GM12801 (cell line): ENCODE results near the gene ARHGAP5.

Experiments
- TF ChIP-seq, protein P1 (sequence below): IDR thresholded peaks from one replicate; pipeline ENCODE4 v1.5.1; 2011; ENCODE audit warnings: control low read depth; ENCODE audit not compliant: insufficient read length; ENCODE audit errors: extremely low read depth

The ARHGAP5 gene, protein sequence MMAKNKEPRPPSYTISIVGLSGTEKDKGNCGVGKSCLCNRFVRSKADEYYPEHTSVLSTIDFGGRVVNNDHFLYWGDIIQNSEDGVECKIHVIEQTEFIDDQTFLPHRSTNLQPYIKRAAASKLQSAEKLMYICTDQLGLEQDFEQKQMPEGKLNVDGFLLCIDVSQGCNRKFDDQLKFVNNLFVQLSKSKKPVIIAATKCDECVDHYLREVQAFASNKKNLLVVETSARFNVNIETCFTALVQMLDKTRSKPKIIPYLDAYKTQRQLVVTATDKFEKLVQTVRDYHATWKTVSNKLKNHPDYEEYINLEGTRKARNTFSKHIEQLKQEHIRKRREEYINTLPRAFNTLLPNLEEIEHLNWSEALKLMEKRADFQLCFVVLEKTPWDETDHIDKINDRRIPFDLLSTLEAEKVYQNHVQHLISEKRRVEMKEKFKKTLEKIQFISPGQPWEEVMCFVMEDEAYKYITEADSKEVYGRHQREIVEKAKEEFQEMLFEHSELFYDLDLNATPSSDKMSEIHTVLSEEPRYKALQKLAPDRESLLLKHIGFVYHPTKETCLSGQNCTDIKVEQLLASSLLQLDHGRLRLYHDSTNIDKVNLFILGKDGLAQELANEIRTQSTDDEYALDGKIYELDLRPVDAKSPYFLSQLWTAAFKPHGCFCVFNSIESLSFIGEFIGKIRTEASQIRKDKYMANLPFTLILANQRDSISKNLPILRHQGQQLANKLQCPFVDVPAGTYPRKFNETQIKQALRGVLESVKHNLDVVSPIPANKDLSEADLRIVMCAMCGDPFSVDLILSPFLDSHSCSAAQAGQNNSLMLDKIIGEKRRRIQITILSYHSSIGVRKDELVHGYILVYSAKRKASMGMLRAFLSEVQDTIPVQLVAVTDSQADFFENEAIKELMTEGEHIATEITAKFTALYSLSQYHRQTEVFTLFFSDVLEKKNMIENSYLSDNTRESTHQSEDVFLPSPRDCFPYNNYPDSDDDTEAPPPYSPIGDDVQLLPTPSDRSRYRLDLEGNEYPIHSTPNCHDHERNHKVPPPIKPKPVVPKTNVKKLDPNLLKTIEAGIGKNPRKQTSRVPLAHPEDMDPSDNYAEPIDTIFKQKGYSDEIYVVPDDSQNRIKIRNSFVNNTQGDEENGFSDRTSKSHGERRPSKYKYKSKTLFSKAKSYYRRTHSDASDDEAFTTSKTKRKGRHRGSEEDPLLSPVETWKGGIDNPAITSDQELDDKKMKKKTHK (N-terminal part only)

GRCh38 chr14:32077081-32078022, at the start of gene ARHGAP5:
TSS of gene ARHGAP5 (plus strand) at chr14:32077304. CDS start at chr14:32090670, 13,366 bp downstream.
- TF ChIP-seq, protein P1, sequence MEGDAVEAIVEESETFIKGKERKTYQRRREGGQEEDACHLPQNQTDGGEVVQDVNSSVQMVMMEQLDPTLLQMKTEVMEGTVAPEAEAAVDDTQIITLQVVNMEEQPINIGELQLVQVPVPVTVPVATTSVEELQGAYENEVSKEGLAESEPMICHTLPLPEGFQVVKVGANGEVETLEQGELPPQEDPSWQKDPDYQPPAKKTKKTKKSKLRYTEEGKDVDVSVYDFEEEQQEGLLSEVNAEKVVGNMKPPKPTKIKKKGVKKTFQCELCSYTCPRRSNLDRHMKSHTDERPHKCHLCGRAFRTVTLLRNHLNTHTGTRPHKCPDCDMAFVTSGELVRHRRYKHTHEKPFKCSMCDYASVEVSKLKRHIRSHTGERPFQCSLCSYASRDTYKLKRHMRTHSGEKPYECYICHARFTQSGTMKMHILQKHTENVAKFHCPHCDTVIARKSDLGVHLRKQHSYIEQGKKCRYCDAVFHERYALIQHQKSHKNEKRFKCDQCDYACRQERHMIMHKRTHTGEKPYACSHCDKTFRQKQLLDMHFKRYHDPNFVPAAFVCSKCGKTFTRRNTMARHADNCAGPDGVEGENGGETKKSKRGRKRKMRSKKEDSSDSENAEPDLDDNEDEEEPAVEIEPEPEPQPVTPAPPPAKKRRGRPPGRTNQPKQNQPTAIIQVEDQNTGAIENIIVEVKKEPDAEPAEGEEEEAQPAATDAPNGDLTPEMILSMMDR = no peak

DNA sequence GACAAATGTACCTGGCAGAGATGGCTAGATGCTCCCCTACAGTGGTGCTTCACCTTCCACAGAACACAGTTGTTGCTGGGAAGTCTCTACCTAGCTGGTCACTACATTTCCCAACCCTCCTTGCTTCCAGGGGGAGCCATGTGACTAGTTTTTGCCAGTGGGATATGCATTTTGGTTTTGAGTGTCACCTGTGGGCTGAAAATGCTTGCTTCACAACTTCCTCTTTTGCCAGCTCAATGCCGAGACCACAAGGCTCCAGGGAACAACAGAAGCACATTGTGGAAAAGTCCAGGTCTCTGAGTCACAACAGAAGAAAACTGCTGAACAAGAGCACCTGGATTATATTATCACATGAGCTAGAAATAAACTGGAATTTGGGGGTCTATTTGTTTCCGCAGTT, 48.5 kb upstream of the ARHGAP5 start:
- TF ChIP-seq, protein P1 = no peak

GRCh38 chr14:32033543-32033942, 43.6 kb upstream of the ARHGAP5 start:
- TF ChIP-seq, protein P1 = no peak

GRCh38 chr14:32038876-32039275, 38.2 kb upstream of the ARHGAP5 start:
- TF ChIP-seq, protein P1 = no peak

DNA sequence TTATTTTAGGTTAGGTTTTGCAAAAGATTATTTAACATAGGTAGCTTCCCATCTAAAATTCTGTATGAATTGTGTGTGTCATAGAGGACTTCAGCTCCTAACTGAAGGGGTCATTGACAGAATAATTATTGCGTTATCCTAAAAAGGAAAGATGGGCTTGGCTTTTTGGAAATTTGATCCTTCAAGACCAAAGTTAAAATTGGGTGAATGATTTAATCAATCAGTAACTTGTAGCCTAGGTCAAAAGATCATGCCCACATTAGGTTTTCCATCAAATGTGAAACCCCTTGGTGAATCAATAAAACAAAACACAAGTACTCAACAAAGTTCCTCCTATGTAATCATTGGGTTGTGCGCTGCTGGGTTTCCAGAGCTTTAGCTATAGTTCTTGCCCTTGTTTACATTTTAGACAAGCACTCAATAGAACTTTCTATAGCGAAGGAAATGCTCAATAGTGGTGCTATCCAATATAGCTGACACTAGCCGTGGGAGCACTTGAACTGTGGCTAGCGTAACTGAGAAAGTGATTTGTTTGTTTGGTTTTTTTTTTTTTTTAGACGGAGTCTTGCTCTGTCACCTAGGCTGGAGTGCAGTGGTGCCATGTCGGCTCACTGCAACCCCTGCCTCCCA, 37.6 kb upstream of the ARHGAP5 start:
- TF ChIP-seq, protein P1 = no peak

DNA sequence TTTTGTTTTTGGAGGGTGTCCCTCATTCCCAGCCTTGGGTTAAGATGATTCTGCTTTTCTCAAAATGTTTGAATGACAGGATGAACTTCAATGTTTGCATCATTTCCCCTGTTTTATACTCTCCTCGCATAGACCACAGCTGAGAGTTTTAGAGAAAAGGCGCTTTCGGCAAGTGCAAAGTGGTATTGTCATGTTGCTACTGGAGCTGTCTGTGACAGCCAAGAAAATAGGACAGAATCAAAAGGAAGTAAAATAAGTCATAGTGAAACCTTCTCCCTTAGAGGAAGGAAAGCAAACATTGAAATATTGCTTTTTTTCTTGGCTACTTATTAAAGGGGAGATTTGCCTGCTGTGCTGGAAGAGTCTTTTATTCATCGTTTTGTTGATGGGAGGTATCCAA, 33.5 kb upstream of the ARHGAP5 start:
- TF ChIP-seq, protein P1 = no peak
